Upper lobe of left lung (tissue), 4 donors: ENCODE measurements around the gene EPC2.

ENCODE experiments used
- CTCF ChIP-seq, 6 experiments: fragments of 450-650 bp in 4 of 6; fragments of 200-600 bp in 2 of 6; sonication (generic) in 2 of 6; IDR thresholded peaks; one replicate each; pipeline ENCODE4 v1.5.1; 2016 to 2019; ENCODE audit warnings: antibody characterized with exemption in 6 of 6
- EP300 ChIP-seq, 4 donors: sonication (generic); formaldehyde crosslinking; IDR thresholded peaks; one replicate each; pipeline ENCODE4 v1.5.1; 2017; ENCODE audit warnings: antibody characterized with exemption in 4 of 4, control low read depth in 2 of 4
- POLR2A ChIP-seq, 4 donors: fragments of 450-650 bp; IDR thresholded peaks; one replicate each; pipeline ENCODE4 v1.5.1; 2016 to 2017; ENCODE audit warnings: antibody characterized with exemption in 4 of 4, mild to moderate bottlenecking in 2 of 4

- no peak for TF ChIP-seq CTCF (IDR thresholded peaks at IDR 0.05)
- no peak for TF ChIP-seq POLR2A (IDR thresholded peaks at IDR 0.05)
- TF ChIP-seq EP300 (IDR thresholded peaks at IDR 0.05) = no peak
Observed at GRCh38 chr2:148816176-148816575, 171.6 kb downstream of the EPC2 start.
